DND-41 (cell line): ENCODE measurements around the gene CMSS1.

Source experiments
- CTCF ChIP-seq: IDR thresholded peaks from 2 replicates; pipeline ENCODE4 v1.5.1; 2012; ENCODE audit warnings: borderline replicate concordance, low read length, moderate library complexity, mild to moderate bottlenecking; ENCODE audit not compliant: poor library complexity, severe bottlenecking; ENCODE audit errors: extremely low read depth
- EZH2 ChIP-seq: IDR thresholded peaks from 3 replicates; pipeline ENCODE4 v1.6.1; 2012; ENCODE audit warnings: borderline replicate concordance, low read depth, mild to moderate bottlenecking, moderate library complexity, low read length, inconsistent platforms; ENCODE audit not compliant: severe bottlenecking

- TF ChIP-seq CTCF: no peak
- no peak for TF ChIP-seq EZH2
Measured at GRCh38 chr3:99955773-99956562, 138.3 kb downstream of the CMSS1 start.
